Endothelial cell of umbilical vein (primary cell): ENCODE results near the gene PRICKLE3.

Experiments used
- POLR2A ChIP-seq: IDR thresholded peaks from 2 replicates; pipeline ENCODE4 v1.6.1; 2012; ENCODE audit warnings: low read depth, mild to moderate bottlenecking, control low read depth, low read length
- TF ChIP-seq, protein P1 (sequence below), 2 donors: IDR thresholded peaks; 1 replicate in 1 of 2; 2 replicates in 1 of 2; pipeline ENCODE4 v1.5.1; 2011; ENCODE audit warnings: low read length in 2 of 2, mild to moderate bottlenecking in 2 of 2, moderate library complexity in 2 of 2, control low read depth in 1 of 2, inconsistent platforms in 1 of 2, low read depth in 1 of 2; ENCODE audit not compliant: insufficient read depth in 1 of 2; ENCODE audit errors: extremely low read depth in 1 of 2

DNA sequence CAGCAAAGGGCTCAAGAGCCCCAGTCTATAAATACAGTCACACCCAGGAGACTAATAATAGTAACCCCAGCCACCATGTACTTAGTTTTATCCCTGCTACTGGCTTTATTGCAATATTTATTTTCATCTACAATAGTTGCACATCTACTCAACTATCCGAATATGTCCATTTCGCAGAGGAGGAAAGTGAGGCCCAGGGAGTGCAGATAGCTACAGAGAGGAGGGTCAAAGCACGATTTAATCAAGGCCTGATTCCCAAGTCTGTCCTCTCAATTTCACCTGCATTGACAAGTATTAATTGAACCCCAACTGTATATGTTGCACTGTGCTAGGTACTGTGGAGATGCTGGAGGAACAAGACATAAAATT is 18.4 kb downstream of the PRICKLE3 start:
- TF ChIP-seq POLR2A, result no peak
- TF ChIP-seq, protein P1, sequence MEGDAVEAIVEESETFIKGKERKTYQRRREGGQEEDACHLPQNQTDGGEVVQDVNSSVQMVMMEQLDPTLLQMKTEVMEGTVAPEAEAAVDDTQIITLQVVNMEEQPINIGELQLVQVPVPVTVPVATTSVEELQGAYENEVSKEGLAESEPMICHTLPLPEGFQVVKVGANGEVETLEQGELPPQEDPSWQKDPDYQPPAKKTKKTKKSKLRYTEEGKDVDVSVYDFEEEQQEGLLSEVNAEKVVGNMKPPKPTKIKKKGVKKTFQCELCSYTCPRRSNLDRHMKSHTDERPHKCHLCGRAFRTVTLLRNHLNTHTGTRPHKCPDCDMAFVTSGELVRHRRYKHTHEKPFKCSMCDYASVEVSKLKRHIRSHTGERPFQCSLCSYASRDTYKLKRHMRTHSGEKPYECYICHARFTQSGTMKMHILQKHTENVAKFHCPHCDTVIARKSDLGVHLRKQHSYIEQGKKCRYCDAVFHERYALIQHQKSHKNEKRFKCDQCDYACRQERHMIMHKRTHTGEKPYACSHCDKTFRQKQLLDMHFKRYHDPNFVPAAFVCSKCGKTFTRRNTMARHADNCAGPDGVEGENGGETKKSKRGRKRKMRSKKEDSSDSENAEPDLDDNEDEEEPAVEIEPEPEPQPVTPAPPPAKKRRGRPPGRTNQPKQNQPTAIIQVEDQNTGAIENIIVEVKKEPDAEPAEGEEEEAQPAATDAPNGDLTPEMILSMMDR (IDR thresholded peaks at IDR 0.05; ENCODE audit: extremely low read depth in 1 of 2, insufficient read depth in 1 of 2, low read depth in 1 of 2, low read length in 2 of 2), result no peak
